ENCODE data around the gene TUBA8. TPM values are rescaled to one million over a fixed set of nuclear protein-coding genes. Genes with fewer than 3 reads are reported as not detected.
"Not testable (repeated sequence)": the region's sequence is repeated elsewhere in the genome, so short reads cannot be mapped to it uniquely, and the experiment has no call there.

The TUBA8 gene
- total RNA-seq, 1 donor from 2014 or later: not detected

- DNase-seq (ENCODE audit: low read depth): no peak
- TF ChIP-seq CTCF (conservative IDR thresholded peaks at IDR 0.05; ENCODE audit: low read depth, low read length): no peak
- no peak overlapping the region for H3K4me3 ChIP-seq (ENCODE audit: low read depth, low read length)
These were observed 38.7 kb upstream of the TUBA8 start for GRCh38 chr22:18071968-18072310.

- no peak for DNase-seq (ENCODE audit: low read depth)
- no peak for TF ChIP-seq CTCF (conservative IDR thresholded peaks at IDR 0.05; ENCODE audit: low read depth, low read length)
- no peak overlapping the region for H3K4me3 ChIP-seq (ENCODE audit: low read depth, low read length)
These were observed 37.1 kb upstream of the TUBA8 start for GRCh38 chr22:18073467-18073866.

GRCh38 chr22:18073927-18074326 is 36.7 kb upstream of the TUBA8 start:
- DNase-seq (ENCODE audit: low read depth); H3K4me3 ChIP-seq (ENCODE audit: low read depth, low read length): not testable (repeated sequence)

- DNase-seq (ENCODE audit: low read depth): no peak
- H3K4me3 ChIP-seq (ENCODE audit: low read depth, low read length): no peak overlapping the region
- TF ChIP-seq CTCF (conservative IDR thresholded peaks at IDR 0.05; ENCODE audit: low read depth, low read length): no peak
These were observed 35.4 kb upstream of the TUBA8 start for GRCh38 chr22:18075101-18075719.

GRCh38 chr22:18075720-18076497 is 34.7 kb upstream of the TUBA8 start:
- TF ChIP-seq CTCF (conservative IDR thresholded peaks at IDR 0.05; ENCODE audit: low read depth, low read length): peak; percentile 94
- DNase-seq (ENCODE audit: low read depth): no peak
- no peak overlapping the region for H3K4me3 ChIP-seq (ENCODE audit: low read depth, low read length)

- no peak for DNase-seq (ENCODE audit: low read depth)
- no peak for TF ChIP-seq CTCF (conservative IDR thresholded peaks at IDR 0.05; ENCODE audit: low read depth, low read length)
- H3K4me3 ChIP-seq (ENCODE audit: low read depth, low read length): peak overlapping the region; percentile 100
These were observed 33.4 kb upstream of the TUBA8 start for GRCh38 chr22:18077087-18077638.

GRCh38 chr22:18077639-18078328 is 32.8 kb upstream of the TUBA8 start, which contains the start of gene PEX26:
Gene PEX26 (plus strand): TSS chr22:18077990. CDS start chr22:18078377, 387 bp downstream.
- peak within 1 kb of the TSS; percentile 100 for H3K4me3 ChIP-seq (ENCODE audit: low read depth, low read length)
- TF ChIP-seq CTCF (conservative IDR thresholded peaks at IDR 0.05; ENCODE audit: low read depth, low read length): no peak
- DNase-seq (ENCODE audit: low read depth): no peak

All from epithelial cell of proximal tubule (primary cell).